Measurements from ENCODE around the gene ZNF205. TPM values are rescaled to one million over a fixed set of nuclear protein-coding genes. Genes with fewer than 3 reads are reported as not detected.

Gene ZNF205
- total and polyA plus RNA-seq, 2 of the 13 experiments (the other 11 are each of a cell fraction or from before 2014, with no cell fraction given), result 5.8 to 10.2 TPM

GRCh38 chr16:3143598-3144320 is 31.4 kb downstream of the ZNF205 start (continued):
- peak; percentile 64 for TF ChIP-seq PAXIP1 (CRISPR knock-in tag; conservative IDR thresholded peaks at IDR 0.05)
- no peak for TF ChIP-seq ZNF17 (CRISPR knock-in tag; IDR thresholded peaks at IDR 0.05)
- TF ChIP-seq SP2 (CRISPR knock-in tag; IDR thresholded peaks at IDR 0.05), result no peak
- no peak for TF ChIP-seq ZBTB21 (CRISPR knock-in tag; IDR thresholded peaks at IDR 0.05)
- TF ChIP-seq, protein P1, sequence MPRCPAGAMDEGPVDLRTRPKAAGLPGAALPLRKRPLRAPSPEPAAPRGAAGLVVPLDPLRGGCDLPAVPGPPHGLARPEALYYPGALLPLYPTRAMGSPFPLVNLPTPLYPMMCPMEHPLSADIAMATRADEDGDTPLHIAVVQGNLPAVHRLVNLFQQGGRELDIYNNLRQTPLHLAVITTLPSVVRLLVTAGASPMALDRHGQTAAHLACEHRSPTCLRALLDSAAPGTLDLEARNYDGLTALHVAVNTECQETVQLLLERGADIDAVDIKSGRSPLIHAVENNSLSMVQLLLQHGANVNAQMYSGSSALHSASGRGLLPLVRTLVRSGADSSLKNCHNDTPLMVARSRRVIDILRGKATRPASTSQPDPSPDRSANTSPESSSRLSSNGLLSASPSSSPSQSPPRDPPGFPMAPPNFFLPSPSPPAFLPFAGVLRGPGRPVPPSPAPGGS (CRISPR knock-in tag; IDR thresholded peaks at IDR 0.05), result no peak
- TF ChIP-seq TAF15 (IDR thresholded peaks at IDR 0.05; ENCODE audit: low read depth, low read length, poor library complexity, severe bottlenecking), result no peak
- TF ChIP-seq ZNF468 (CRISPR knock-in tag; IDR thresholded peaks at IDR 0.05), result no peak
- no peak for TF ChIP-seq RORA (CRISPR knock-in tag; IDR thresholded peaks at IDR 0.05)
- TF ChIP-seq NFKB2 (CRISPR knock-in tag; IDR thresholded peaks at IDR 0.05; ENCODE audit: borderline replicate concordance), result no peak; the same call in 1 of the 2 replicates
- no peak for TF ChIP-seq ZNF576 (CRISPR knock-in tag; IDR thresholded peaks at IDR 0.05)
- TF ChIP-seq ZFP90 (CRISPR knock-in tag; IDR thresholded peaks at IDR 0.05; ENCODE audit: borderline replicate concordance), result no peak
- TF ChIP-seq KLF6 (CRISPR knock-in tag; IDR thresholded peaks at IDR 0.05), result no peak
- TF ChIP-seq EP300 (IDR thresholded peaks at IDR 0.05; ENCODE audit: low read depth in 2 of 2, low read length in 2 of 2), result no peak
- TF ChIP-seq EP300 (CRISPR knock-in tag; IDR thresholded peaks at IDR 0.05; ENCODE audit: borderline replicate concordance), result no peak
- no peak for TF ChIP-seq MBD4 (IDR thresholded peaks at IDR 0.05; ENCODE audit: borderline replicate concordance, low read length)
- TF ChIP-seq ARID2 (CRISPR knock-in tag; IDR thresholded peaks at IDR 0.05; ENCODE audit: borderline replicate concordance), result no peak
- no peak for TF ChIP-seq ZNF570 (CRISPR knock-in tag; IDR thresholded peaks at IDR 0.05; ENCODE audit: borderline replicate concordance)
- TF ChIP-seq NR2F6 (IDR thresholded peaks at IDR 0.05), result peak; percentile 60
- TF ChIP-seq NR2F6 (CRISPR knock-in tag; IDR thresholded peaks at IDR 0.05), result peak; percentile 22; the same call in 1 of the 2 replicates
- TF ChIP-seq, protein P2, sequence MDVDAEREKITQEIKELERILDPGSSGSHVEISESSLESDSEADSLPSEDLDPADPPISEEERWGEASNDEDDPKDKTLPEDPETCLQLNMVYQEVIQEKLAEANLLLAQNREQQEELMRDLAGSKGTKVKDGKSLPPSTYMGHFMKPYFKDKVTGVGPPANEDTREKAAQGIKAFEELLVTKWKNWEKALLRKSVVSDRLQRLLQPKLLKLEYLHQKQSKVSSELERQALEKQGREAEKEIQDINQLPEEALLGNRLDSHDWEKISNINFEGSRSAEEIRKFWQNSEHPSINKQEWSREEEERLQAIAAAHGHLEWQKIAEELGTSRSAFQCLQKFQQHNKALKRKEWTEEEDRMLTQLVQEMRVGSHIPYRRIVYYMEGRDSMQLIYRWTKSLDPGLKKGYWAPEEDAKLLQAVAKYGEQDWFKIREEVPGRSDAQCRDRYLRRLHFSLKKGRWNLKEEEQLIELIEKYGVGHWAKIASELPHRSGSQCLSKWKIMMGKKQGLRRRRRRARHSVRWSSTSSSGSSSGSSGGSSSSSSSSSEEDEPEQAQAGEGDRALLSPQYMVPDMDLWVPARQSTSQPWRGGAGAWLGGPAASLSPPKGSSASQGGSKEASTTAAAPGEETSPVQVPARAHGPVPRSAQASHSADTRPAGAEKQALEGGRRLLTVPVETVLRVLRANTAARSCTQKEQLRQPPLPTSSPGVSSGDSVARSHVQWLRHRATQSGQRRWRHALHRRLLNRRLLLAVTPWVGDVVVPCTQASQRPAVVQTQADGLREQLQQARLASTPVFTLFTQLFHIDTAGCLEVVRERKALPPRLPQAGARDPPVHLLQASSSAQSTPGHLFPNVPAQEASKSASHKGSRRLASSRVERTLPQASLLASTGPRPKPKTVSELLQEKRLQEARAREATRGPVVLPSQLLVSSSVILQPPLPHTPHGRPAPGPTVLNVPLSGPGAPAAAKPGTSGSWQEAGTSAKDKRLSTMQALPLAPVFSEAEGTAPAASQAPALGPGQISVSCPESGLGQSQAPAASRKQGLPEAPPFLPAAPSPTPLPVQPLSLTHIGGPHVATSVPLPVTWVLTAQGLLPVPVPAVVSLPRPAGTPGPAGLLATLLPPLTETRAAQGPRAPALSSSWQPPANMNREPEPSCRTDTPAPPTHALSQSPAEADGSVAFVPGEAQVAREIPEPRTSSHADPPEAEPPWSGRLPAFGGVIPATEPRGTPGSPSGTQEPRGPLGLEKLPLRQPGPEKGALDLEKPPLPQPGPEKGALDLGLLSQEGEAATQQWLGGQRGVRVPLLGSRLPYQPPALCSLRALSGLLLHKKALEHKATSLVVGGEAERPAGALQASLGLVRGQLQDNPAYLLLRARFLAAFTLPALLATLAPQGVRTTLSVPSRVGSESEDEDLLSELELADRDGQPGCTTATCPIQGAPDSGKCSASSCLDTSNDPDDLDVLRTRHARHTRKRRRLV (CRISPR knock-in tag; IDR thresholded peaks at IDR 0.05), result no peak
- peak; percentile 36; the same call in 1 of the 2 replicates for TF ChIP-seq HOXA3 (CRISPR knock-in tag; IDR thresholded peaks at IDR 0.05)

All from HepG2 (cell line).